ENCODE measurements around the gene AP1S1.

DNA sequence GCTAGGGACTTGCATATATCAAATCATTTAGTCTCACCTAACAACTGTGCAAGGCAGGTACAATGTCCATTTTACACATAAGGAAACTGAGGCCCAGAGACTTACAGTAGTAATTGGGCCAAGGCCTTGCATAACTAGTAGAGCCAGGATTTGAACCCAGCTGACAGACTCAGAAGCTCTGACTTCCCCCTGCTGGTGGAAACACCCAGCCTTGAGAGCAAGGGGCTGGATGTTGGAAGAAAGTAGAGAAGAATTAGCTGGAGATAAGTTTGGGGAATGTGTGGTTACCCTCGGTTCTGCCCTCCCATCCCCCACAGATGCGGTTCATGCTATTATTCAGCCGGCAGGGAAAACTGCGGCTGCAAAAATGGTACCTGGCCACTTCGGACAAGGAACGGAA lies 2.0 kb downstream of the AP1S1 start:
- TF ChIP-seq TAF1 (IDR thresholded peaks at IDR 0.05; ENCODE audit: low read depth, low read length) (no peak), POLR2A (IDR thresholded peaks at IDR 0.05; ENCODE audit: low read depth, low read length) (no peak), POLR2AphosphoS5 (IDR thresholded peaks at IDR 0.05; ENCODE audit: low read depth, low read length) (no peak), SPI1 (IDR thresholded peaks at IDR 0.05; ENCODE audit: low read depth, low read length) (no peak), PAX5 (IDR thresholded peaks at IDR 0.05; ENCODE audit: insufficient read depth, low read length, severe bottlenecking) (no peak), POU2F2 (IDR thresholded peaks at IDR 0.05; ENCODE audit: low read depth, low read length) (no peak)

All from GM12891 (cell line).